ENCODE measurements around the gene FBN1.

Gene FBN1

GRCh38 chr15:48501208-48501607 lies 144.3 kb downstream of the FBN1 start:
- no peak for DNase-seq

GRCh38 chr15:48500595-48500994 lies 144.9 kb downstream of the FBN1 start:
- no peak for DNase-seq

- no peak for DNase-seq
Observed at GRCh38 chr15:48499978-48500377, 145.5 kb downstream of the FBN1 start.

- no peak for DNase-seq
Observed at GRCh38 chr15:48498828-48499227, 146.7 kb downstream of the FBN1 start.

GRCh38 chr15:48494631-48495030 lies 150.9 kb downstream of the FBN1 start:
- DNase-seq: no peak

GRCh38 chr15:48493763-48494225 lies 151.7 kb downstream of the FBN1 start:
- no peak for DNase-seq

- no peak for DNase-seq
Observed at GRCh38 chr15:48493084-48493762, 152.3 kb downstream of the FBN1 start.

GRCh38 chr15:48486228-48486627 lies 159.3 kb downstream of the FBN1 start:
- no peak for DNase-seq

GRCh38 chr15:48481802-48482201 lies 163.7 kb downstream of the FBN1 start:
- no peak for DNase-seq

- DNase-seq: no peak
Observed at GRCh38 chr15:48479751-48480150, 165.8 kb downstream of the FBN1 start.

GRCh38 chr15:48478581-48478980 lies 166.9 kb downstream of the FBN1 start:
- DNase-seq: no peak

- DNase-seq: no peak
Observed at GRCh38 chr15:48477795-48478360, 167.6 kb downstream of the FBN1 start.

- no peak for DNase-seq
Observed at GRCh38 chr15:48475600-48476395, 169.7 kb downstream of the FBN1 start.

GRCh38 chr15:48473667-48474066 lies 171.8 kb downstream of the FBN1 start:
- no peak for DNase-seq

- no peak for DNase-seq
Observed at GRCh38 chr15:48472756-48473155, 172.8 kb downstream of the FBN1 start.

- no peak for DNase-seq
Observed at GRCh38 chr15:48471073-48471472, 174.4 kb downstream of the FBN1 start.

- no peak for DNase-seq
Observed at GRCh38 chr15:48470096-48470495, 175.4 kb downstream of the FBN1 start.

GRCh38 chr15:48469681-48470080 lies 175.8 kb downstream of the FBN1 start:
- DNase-seq: no peak

- no peak for DNase-seq
Observed at GRCh38 chr15:48469271-48469670, 176.2 kb downstream of the FBN1 start.

- no peak for DNase-seq
Observed at GRCh38 chr15:48467801-48468200, 177.7 kb downstream of the FBN1 start.

GRCh38 chr15:48466820-48467219 lies 178.7 kb downstream of the FBN1 start:
- no peak for DNase-seq

GRCh38 chr15:48466079-48466478 lies 179.4 kb downstream of the FBN1 start:
- no peak for DNase-seq

- no peak for DNase-seq
Observed at GRCh38 chr15:48465410-48465809, 180.1 kb downstream of the FBN1 start.

GRCh38 chr15:48463366-48463880 lies 182.1 kb downstream of the FBN1 start:
- DNase-seq: no peak
